Central memory CD4-positive, alpha-beta T cell (primary cell): ENCODE results near the gene SLC7A8.
"Not testable (repeated sequence)": the region's sequence is repeated elsewhere in the genome, so short reads cannot be mapped to it uniquely, and the experiment has no call there.

Experiments used
- DNase-seq: peaks from one replicate; pipeline ENCODE4 v3.0.0; 2022
- total RNA-seq, 3 experiments: gene quantifications; one replicate each; lab custom pipeline; 2026; lab: John Stamatoyannopoulos, UW

Gene SLC7A8
- total RNA-seq: 0.42 to 6.8 (median 4.8) reads per million in 3 experiments

DNA sequence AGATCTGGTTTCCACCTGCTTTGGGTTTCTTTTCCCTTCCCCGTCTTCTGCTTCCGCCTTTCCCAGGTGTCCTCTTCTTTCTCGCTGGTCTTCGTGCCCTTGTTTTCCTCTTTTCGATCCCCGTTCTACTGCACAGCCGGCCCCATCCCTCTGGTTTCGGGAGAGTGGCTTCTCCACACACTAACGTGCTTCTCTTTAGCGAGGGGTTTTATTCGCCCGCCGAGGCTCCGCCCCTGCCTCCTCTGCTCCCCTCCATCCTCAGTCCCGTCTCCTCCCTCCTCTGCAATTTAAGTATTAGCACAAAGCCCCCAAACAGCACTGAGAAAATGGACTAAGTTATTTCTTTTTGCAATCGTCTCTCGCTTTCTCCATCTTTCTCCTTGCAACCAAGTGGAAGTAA is at the start of gene SLC7A8:
Gene SLC7A8, minus strand, starts transcription at position 182 of the 400 bp plus-strand sequence. CDS start 746 bp downstream, outside the sequence.
- peak; percentile 5 for DNase-seq

DNA sequence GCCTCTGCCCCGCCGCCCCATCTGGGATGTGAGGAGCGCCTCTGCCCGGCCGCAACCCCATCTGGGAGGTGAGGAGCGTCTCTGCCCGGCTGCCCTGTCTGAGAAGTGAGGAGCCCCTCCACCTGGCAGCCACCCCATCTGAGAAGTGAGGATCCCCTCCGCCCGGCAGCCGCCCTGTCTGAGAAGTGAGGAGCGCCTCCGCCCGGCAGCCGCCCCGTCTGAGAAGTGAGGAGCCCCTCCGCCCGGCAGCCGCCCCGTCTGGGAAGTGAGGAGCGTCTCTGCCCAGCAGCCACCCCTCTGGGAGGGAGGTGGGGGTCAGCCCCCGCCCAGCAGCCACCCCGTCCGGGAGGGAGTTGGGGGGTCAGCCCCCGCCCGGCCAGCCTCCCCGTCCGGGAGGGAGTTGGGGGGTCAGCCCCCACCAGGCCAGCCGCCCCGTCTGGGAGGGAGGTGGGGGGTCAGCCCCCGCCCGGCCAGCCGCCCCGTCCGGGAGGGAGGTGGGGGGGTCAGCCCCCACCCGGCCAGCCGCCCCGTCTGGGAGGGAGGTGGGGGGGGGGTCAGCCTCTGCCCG is 48.9 kb upstream of the SLC7A8 start:
- DNase-seq: not testable (repeated sequence)

DNA sequence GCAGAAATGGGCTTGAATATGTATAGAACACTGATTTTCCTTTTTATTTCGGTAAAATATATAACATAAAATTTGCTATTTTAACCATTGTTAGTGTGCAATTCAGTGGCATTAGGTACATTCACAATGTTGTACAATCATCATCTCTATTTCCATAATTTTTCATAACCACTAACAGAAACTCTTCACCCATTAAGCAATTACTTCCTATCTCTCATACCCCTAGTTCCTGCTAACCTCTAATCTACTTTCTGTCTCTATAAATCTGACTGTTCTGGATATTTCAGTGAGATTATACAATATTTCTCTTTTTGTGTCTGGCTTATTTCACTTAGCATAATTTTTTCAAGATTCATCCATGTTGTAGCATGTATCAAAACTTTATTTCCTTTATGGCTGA is 45.4 kb upstream of the SLC7A8 start:
- no peak for DNase-seq

DNA sequence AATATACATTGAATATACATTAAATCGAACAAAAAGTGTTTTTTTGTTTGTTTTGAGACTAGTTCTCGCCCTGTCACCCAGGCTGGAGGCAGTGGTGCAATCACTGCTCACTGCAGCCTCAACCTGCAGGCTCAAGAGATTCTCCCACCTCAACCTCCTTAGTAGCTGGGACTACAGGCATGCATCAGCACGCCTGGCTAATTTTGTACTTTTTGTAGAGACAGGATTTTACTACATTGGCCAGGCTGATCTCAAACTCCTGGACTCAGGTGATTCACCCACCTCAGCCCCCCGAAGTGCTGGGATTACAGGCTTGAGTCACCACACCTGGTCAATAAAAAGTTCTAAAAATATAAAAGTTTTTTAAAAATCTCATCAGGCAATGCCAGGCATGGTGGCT is 44.1 kb upstream of the SLC7A8 start:
- DNase-seq: no peak

DNA sequence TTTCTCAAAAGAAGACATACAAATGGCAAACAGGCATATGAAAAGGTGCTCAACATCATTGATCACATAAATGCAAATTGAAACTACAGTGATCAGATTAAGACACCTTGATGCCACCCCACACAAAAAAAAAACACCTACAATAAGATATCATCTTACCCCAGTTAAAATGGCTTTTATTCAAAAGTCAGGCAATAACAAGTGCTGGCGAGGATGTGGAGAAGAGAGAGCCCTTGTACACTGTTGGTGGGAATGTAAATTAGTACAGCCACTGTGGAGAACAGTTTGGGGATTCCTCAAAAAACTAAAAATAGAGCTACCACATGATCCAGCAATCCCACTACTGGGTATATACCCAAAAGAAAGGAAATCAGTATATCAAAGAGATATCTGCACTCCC is 41.5 kb upstream of the SLC7A8 start:
- DNase-seq: not testable (repeated sequence)

DNA sequence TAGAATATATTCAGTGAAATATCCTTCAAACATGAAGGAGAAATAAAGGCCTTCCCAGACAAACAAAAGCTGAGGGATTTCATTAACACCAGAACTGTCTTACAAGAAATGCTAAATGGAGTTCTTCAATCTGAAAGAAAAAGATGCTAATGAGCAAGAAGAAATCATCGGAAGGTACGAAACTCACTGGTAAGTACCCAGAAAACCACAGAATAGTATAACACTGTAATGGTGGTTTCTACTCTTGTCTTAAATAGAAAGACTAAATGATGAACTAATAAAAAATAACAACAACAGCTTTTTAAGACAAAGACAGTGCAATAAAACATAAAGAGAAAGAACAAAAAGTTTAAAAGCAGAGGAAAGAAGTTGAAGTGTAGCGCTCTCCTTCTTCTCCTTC is 35.6 kb upstream of the SLC7A8 start:
- DNase-seq: no peak

DNA sequence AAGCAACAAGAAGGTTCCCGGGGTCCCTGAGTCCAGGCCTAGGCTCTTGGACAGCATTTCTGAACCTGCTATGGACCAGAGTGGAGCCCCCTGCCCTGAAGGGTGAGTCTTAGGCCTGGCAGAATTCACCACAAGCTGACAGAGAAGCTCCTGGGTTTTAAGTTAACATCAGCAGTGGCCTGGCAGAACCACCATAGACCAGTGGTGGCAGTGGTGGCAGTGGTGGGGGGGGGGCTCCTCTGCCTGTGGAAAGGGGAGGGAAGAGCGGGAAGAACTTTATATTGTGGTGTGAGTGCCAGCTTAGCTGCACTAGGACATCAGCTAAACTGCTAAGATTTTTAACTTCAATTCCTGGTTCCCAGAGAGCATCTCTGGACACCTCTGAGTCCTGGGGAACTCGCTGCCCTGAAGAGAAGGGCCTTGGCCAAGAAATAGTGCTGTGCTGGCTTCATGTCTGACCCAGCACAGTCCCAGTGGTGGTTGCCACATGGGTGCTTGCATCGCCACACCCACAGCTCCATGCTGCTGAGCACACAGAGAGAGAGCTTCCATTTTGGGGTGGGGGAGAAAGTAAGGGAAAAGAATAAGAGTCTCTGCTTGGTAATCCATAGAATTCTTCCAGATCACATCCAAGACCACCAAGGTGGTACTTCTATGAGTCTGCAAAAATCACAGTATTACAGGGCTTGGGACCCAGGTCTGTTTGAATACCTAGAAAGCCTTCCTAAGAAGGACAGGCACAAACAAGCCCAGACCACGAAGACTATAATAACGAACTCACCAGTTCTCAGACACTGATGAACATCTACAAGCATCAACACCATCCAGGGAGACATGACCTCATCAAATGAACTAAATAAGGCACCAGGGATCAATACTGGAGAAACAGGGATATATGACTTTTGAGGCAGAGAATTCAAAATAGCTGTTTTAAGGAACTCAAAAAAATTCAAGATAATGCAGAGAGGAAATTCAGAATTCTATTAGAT is 33.9 kb upstream of the SLC7A8 start:
- no peak for DNase-seq

DNA sequence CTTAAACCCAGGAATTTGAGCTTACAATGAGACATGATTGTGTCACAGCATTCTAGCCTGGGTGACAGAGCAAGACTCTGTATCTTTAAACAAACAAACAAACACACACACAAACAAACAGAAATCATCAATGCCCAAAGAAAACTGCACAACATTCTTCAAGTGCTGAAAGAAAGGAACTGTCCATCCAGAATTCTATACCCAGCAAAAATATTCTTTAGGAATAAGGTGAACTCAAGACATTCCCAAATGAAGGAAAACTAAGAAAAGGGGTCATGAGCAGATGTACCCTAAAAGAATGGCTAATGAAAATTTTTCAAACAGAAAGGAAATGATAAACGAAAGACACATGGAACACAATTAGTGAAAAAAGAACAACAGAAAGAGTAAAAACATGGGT is 32.0 kb upstream of the SLC7A8 start:
- DNase-seq: no peak

DNA sequence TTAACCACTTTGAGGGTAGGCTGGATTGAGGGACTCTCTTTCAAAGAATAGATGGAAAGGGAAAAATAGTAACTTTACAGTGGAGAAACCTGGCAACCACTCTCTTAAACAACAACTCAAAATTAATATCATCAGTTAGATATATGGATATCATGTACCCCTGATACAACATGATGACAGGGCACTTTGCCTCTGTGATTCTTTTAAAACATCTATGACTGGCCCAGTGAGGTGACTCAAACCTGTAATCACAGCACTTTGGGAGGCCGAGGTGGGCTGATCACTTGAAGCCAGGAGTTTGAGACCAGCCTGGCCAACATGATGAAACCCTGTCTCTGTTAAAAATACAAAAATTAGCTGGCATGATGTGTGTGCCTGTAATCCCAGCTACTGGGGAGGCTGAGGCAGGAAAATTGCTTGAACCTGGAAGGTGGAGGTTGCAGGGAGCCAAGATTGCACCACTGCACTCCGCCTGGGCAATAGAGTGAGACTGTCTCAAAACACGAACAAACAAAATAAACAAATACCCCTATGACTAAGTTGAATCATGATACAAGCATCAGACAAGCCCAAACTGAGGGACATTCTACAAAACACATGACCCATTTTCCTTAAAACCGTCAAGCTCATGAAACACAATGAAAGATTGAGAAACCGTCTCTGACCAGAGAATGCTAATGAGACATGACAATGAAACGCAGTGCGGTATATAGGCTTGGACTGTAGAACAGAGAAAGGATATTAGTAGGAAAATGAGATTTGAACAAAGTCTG is 26.4 kb upstream of the SLC7A8 start:
- DNase-seq: no peak

DNA sequence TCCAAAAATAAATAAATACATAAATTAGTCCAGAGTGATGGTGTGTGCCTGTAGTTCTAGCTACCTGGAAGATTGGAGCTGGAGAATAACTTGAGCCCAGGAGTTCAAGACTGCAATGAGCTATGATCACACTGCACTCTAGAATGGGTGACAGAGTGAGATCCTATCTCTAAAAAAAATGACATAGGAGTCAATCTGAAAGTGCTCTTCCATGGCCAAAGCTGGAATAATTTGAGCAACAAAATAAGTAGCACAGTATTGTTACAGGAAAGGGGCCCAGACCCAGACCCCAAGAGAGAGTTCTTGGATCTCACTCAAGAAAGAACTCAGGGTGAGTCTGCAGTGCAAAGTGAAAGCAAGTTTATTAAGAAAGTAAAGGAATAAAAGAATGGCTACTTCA is 24.9 kb upstream of the SLC7A8 start:
- no peak for DNase-seq

DNA sequence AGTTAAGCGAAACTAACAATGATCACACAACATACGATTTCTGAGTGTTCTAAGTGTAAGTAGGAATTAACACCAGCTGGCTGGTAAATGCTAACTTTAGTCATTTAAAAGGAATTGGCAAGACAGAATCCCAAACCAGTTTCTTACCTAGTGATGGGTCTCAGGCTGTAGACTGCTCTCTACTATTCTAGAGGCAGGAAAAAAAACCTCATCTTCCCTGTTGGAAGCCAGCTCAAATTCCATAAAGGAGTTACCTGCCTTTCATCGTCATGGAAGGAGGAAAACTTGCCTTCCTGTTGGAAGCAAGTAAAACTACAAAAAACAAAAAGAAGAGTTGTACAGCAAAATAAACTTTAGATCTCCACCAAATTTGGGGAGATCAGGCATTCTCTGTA is 23.7 kb upstream of the SLC7A8 start:
- DNase-seq: no peak

DNA sequence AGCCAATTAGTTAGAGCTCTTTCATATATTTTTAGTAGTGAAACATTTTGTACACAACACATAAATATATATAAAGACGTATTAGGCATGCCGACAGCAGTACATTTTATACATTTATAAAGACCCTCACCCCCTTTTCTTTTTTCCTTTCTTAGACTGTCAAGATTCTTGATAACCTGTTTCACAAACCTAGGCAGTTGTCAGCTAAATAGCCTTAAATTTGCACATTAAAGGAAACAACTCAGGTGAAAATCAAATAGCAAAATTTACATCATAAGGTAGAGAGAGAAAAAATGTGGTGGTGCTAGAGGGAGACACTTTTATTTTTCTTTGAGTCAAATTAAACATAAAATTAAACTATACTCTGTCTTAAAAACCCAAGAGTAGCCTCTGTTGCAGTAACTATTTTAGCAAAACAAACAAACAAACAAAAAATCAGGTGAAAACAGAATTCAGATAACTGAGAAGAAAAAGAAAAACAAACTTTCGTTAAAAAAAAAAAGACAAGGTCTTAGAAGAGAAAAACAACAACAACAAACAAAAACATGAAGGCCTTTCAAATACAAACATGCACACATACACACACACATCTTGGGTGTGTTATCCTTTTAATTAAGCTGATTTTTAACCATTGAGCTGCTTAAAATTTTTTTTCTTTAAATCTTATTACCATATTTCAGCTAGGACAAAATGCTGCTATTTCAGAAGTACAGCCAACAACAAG is 23.1 kb upstream of the SLC7A8 start:
- DNase-seq: no peak

DNA sequence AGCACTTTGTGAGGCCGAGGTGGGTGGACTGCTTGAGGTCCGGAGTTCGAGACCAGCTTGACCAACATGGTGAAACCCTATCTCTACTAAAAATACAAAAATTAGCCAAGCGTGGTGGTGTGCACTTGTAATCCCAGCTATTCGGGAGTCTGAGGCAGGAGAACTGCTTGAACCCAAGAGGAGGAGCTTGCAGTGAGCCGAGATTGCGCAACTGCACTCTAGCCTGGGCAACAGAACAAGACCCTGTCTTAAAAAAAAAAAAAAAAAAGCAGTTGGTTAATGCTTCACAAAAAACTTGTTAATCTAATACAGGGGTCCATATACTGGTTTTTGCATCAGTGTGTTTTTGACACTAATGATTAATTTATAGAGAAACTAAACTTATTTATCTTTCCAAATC is 18.5 kb upstream of the SLC7A8 start:
- no peak for DNase-seq

DNA sequence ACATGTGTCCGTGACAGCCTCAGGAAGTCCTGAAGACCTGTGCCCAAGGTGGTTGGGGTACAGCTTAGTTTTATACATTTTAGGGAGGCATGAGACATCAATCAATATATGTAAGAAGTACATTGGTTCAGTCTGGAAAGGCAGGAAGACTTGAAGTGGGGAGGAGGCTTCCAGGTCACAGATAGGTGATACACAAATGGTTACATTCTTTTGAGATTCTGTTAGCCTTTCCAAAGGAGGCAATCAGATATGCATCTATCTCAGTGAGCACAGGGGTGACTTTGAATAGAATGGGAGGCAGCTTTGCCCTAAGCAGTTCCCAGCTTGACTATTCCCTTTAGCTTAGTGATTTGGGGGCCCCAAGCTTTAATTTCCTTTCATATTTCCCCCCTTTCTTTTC is 15.7 kb upstream of the SLC7A8 start:
- not testable (repeated sequence) for DNase-seq

DNA sequence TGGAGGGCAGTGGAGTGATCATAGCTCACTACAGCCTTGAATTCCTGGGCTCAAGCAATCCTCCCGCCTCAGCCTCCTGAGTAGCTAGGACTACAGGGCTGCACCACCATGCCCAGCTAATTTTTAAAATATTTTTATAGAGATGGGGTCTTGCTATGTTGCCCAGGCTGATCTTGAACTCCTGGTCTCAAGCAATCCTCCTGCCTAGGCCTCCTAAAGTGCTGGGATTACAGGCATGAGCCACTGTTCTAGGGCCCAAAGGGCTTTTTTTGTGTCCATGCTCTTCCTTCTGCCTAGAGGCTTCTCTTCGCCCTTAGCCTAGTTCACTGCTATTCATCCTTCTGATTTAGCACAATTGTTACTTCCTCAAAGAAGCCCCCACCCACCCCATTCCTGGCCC is 13.0 kb upstream of the SLC7A8 start:
- DNase-seq: not testable (repeated sequence)

DNA sequence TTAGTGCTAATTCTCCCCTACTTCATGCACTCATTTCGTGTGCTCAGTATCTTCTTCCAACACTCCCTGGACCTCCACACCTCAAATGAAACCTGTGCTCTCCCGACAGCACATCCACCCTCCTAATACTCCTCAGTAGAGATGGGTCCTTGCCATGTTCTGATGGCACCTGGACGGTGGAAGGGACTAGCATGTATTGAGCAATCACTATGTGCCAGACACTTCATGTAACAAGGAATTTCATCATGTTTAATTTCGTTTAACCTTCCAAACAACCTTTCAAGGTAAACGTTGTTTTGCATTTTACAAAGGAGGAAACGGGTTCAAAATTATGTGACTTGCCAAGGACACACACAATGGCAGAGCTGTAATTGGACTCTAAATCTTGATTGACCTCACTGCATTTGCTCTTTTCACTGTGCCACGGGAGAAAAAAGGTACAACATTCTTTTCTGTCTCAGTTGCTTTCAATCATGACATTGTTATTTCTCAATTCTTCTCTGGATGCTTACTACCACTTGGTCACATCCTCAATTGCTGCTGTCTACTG is 12.2 kb upstream of the SLC7A8 start:
- no peak for DNase-seq

DNA sequence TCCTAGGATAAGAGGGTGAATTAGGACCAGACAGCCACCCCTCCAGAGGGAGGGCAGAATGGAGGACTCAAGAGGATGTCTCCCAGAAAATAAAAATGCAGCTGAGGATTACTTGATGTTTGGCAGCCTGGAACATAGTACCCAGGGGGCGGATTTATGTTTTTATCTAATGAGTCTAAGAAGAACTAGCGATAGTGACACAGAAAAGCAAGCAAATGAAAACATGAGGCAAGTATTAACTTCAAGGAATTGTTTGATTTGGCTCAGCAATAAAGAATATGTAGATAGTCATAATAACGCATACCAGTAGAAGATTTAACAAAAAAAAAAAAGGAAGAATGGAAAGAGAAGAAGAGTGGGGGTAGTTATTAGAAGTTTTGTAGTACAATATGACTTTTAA is 10.0 kb upstream of the SLC7A8 start:
- no peak for DNase-seq

DNA sequence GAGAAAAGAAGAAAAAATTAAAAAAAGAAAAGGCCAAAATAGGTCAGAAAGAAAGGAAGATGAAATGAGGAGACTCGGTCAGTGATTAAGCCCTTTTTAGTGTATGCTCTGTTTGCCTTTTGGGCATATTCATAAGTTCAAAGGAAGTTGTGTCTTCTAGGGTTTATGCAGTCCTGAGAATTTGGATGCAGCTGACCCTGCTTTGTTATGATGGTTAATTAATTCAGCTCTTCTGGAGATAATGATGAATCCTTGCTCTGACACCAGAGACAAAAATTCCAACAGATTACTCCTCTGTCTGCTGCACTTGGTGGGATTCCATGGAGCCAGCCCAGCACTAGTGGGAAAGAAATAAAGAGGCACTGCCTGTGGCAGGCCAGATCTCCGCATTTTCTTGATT is 4.5 kb upstream of the SLC7A8 start:
- DNase-seq: no peak

DNA sequence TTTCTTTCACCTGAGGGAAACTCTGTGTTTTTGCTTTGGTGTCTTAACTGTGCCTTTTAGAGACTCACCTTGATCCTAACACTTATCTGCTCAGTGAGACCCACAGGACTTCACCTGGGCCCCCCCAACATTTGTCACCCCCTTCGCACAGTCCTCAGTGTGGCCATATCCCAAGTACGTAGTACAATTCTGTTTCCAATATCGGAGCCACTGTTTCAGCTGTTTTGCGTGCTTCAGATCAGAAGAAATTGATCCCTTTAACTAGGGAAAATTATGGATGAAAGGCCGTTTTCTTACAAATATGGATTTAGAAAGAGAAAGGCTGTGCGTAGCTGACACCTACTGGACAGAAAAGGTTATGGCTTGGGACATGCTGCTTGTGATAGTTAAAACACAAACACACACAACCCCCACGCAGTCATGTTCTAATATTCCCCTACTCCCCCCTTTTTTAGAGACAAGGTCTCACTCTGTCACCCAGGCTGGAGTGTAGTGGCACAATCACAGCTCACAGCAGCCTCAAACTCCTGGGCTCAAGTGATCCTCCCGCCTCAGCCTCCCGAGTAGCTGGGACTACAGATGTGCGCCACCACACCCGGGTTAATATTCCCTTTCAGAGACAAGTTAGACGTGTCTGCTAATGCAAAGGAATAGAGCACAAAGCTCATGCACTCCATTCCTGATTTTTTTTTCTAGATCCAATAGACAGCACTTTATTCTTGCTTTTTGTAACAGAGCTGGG is 3.6 kb upstream of the SLC7A8 start:
- DNase-seq: no peak

DNA sequence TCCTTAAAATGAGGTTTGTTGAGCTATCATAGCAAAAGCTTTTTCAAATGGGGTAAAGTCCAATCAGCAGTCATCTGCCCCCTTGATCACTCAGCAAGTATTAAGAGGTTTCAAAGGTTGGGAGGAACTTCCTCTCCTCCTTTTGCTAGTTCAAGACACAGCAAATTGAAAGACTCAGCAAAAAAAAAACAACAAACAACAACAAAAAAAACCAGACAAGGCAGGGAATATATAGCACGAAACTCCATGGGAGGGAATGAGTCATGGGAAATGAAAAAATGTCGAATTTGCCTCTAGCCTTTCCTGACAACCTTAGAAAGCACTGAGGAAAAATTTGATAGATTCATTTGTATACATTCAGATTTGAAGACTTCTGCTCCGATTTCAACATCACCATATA is 1.6 kb upstream of the SLC7A8 start:
- DNase-seq: no peak

DNA sequence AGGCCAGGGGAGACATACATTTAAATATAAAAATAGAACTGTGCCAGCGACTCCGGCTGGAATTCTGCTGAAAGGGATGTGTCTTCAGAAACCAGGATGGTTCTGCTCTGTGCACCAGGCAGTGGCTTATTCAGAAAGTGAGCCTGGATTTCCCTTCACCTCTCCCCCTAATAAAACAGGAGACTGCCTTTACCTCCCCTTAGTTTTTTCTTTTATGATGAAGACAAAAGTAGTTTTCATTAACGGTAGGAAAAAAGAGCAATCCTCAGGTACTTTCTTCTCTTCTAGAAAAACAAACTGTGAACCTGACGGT is 346 bp downstream of the SLC7A8 start:
- no peak for DNase-seq
